ENCODE results near the gene SLC48A1.

The SLC48A1 gene

DNA sequence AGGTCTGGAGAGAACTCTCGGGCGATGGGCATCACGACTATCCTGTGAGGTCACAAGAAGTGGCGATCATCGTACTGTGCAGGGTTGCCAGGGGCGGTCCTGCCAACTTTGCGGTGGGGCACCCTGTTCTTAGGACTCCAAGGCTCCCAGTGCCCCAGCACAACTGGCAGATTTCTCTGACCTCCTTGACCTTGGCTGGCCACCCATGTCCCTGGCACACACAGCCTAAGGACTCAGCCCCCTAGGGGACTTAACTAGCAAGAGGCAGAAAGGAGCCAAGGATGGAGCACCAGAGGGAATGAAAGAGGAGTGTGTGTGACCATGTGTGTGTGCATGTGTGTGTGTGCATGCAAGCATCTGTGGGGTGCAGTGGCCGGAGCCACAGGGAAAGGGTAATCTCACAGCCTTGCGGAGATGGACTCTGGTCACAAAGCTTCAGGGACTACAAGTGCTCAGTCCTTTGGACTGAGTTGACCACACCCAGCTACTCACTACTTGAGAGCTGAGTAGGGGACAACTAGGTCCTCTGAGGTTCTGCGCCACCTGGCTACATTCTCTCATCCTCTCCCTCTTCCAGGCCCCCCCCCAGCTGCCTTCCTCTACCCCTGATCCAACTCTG lies 13.7 kb downstream of the SLC48A1 start:
- H3K27ac ChIP-seq (ENCODE audit: low read length) = peak overlapping the region; percentile 62
- peaks cover 69 to 80% of the 10 kb centered on the region in 2 donors for H3K36me3 ChIP-seq (ENCODE audit: control insufficient read depth in 2 of 2, insufficient read depth in 2 of 2, low read length in 2 of 2)
- peaks cover 14% of the 10 kb centered on the region for H3K4me1 ChIP-seq (ENCODE audit: control insufficient read depth, insufficient read depth, low read length)
- no peak overlapping the region for H3K4me3 ChIP-seq (ENCODE audit: low read length in 2 of 2)
- H3K9ac ChIP-seq (ENCODE audit: low read length in 2 of 2) = no peak overlapping the region
- H3K9me3 ChIP-seq (ENCODE audit: control insufficient read depth in 2 of 2, low read length in 2 of 2) = no peaks in the 10 kb centered on the region
- H3K27me3 ChIP-seq (ENCODE audit: control insufficient read depth in 1 of 2, insufficient read depth in 2 of 2, low read length in 2 of 2) = no peaks in the 10 kb centered on the region

DNA sequence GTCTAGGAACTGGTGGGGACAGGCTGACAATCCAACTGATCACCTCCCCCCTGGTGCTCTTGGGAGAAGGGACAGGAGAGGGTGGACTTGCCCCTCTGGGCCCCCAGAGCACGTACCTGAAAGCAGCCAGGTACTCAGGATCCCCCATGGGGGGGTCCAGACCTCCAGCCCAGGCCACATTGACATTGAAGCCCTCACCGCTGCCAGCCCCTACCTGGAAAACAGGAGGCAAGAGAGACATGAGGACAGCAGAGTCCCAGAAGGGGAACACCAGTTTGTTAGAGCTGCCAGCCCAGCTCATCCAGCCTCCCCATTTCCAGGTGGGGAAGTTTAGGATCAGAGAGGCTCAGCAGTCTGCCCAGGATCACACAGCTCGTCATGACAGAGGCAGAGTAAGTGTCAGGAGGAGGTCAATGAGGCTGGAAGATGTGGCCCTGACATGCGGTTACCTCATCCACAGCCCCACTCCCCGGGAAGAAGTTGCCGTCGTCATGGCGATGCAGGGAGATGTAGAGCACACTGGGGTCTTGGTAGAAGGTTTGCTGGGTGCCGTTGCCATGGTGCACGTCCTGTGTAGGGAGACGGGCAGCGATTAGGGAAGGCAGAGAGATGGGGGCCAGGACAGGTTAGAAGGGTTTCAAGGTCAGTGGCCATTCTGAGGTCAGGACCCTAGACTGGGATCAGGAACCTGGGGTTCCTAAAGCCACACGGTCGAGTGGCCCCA lies 14.7 kb downstream of the SLC48A1 start:
- Histone ChIP-seq H3K27me3 (ENCODE audit: control insufficient read depth in 1 of 2, insufficient read depth in 2 of 2, low read length in 2 of 2) (no peaks in the 10 kb centered on the region), H3K9ac (ENCODE audit: low read length in 2 of 2) (no peak overlapping the region), H3K27ac (ENCODE audit: low read length) (peak overlapping the region; percentile 31), H3K9me3 (ENCODE audit: control insufficient read depth in 2 of 2, low read length in 2 of 2) (no peaks in the 10 kb centered on the region), H3K4me3 (ENCODE audit: low read length in 2 of 2) (no peak overlapping the region), H3K36me3 (ENCODE audit: control insufficient read depth in 2 of 2, insufficient read depth in 2 of 2, low read length in 2 of 2) (peaks cover 74 to 84% of the 10 kb centered on the region in 2 donors), H3K4me1 (ENCODE audit: control insufficient read depth, insufficient read depth, low read length) (peaks cover 12% of the 10 kb centered on the region)

DNA sequence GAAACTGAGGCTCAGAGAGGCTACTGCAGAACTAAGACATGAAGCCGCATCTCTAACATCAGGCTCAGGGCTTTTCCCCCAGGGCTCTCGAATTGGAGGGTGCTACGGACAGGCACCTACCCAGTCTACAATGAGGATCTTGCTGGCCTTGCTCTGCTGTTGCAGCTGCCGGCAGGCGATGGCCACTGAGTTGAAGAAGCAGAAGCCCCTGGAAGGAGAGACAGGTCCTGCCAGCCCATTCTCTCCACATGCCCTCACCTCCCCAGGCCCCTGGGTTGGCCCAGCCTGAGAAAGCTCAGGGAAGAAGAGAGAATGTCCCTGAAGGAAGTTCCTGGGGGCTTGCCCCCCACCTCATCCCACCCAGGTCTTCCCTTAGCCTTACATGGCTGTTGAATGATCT lies 16.1 kb downstream of the SLC48A1 start:
- H3K36me3 ChIP-seq (ENCODE audit: control insufficient read depth in 2 of 2, insufficient read depth in 2 of 2, low read length in 2 of 2) = peaks cover 78 to 86% of the 10 kb centered on the region in 2 donors
- H3K27me3 ChIP-seq (ENCODE audit: control insufficient read depth in 1 of 2, insufficient read depth in 2 of 2, low read length in 2 of 2) = no peaks in the 10 kb centered on the region

DNA sequence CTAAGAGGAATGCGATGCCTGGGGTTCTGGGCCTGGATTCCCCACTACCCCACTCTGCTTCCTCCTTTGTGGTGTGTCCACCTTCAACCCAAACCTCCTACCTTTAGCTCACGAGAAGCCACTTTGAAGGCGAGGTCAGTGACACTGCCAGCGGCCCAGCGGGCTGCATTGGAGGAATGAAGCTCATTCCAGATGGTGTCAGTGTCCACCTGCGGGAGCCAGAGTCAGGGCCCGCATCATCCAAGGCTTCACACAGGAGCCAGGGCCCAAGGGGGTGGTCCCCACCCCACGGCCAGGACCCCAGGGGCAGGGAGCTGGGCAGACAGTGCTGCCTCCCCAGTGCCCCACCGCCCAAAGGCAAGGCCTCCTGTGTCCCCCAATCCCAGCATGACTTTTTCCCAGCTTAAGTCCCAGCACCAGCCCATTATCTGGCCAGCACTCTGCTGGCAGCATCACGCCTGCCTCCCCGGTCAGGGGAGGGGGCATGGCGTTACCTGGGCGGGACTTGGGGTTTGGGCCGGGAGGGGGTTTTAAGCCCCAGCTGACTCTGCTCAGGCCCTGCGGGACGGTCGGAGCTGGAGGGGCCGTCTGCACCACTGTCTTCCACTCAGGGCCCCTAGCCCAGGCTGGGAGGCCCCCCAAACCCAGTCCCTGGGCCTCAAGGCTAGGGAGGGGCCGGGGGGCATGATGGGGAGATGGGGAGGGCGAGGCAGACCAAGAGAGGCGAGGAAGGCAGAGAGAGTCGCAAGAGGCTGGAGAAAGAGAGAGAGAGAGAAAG lies 16.9 kb downstream of the SLC48A1 start:
- no peak overlapping the region for H3K27ac ChIP-seq (ENCODE audit: low read length)
- peaks cover 11% of the 10 kb centered on the region for H3K4me1 ChIP-seq (ENCODE audit: control insufficient read depth, insufficient read depth, low read length)
- no peaks in the 10 kb centered on the region for H3K9me3 ChIP-seq (ENCODE audit: control insufficient read depth in 2 of 2, low read length in 2 of 2)
- no peak overlapping the region for H3K9ac ChIP-seq (ENCODE audit: low read length in 2 of 2)
- H3K36me3 ChIP-seq (ENCODE audit: control insufficient read depth in 2 of 2, insufficient read depth in 2 of 2, low read length in 2 of 2) = peaks cover 80 to 86% of the 10 kb centered on the region in 2 donors
- H3K4me3 ChIP-seq (ENCODE audit: low read length in 2 of 2) = no peak overlapping the region
- H3K27me3 ChIP-seq (ENCODE audit: control insufficient read depth in 1 of 2, insufficient read depth in 2 of 2, low read length in 2 of 2) = no peaks in the 10 kb centered on the region

More for the DNA sequence above, 16.1 kb downstream of the SLC48A1 start:
- Histone ChIP-seq H3K4me3 (ENCODE audit: low read length in 2 of 2) (no peak overlapping the region), H3K4me1 (ENCODE audit: control insufficient read depth, insufficient read depth, low read length) (peaks cover 11% of the 10 kb centered on the region), H3K9ac (ENCODE audit: low read length in 2 of 2) (no peak overlapping the region), H3K27ac (ENCODE audit: low read length) (no peak overlapping the region), H3K9me3 (ENCODE audit: control insufficient read depth in 2 of 2, low read length in 2 of 2) (no peaks in the 10 kb centered on the region)

DNA sequence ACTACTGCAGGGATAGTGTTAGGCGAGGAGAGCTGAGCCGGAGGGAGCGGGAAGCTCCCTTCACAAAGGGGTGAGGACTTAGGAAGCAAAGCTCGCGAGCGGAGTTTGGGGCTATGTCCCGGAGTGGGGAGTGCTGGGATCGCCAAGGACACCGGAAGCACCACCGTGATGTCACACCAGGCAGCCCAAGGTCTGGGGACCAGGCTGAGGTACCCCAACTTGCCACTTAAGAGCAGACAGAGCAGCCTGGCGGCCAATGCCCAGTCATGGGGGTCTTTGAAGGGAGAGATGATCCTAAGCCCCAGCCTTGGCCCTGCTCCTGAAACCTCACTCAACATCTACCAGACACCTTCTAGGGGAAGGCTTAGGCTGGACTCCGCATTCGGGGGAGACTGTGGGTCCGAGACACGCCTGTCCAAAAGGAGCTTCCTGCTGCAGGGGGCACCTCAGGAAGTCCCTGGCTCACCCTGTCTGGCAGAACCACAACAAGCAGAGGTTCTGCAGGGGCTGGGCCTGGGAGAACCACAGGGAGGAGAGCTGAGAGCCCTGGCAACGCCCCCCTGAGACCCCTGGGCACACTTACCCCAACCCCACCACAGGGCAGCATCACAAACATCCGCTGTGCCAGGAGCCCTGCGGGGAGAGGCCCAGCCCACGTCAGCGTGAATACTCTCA lies 17.8 kb downstream of the SLC48A1 start:
- Histone ChIP-seq H3K9me3 (ENCODE audit: control insufficient read depth in 2 of 2, low read length in 2 of 2) (no peaks in the 10 kb centered on the region), H3K36me3 (ENCODE audit: control insufficient read depth in 2 of 2, insufficient read depth in 2 of 2, low read length in 2 of 2) (peaks cover 77 to 80% of the 10 kb centered on the region in 2 donors), H3K4me1 (ENCODE audit: control insufficient read depth, insufficient read depth, low read length) (peaks cover 11% of the 10 kb centered on the region), H3K9ac (ENCODE audit: low read length in 2 of 2) (no peak overlapping the region), H3K4me3 (ENCODE audit: low read length in 2 of 2) (no peak overlapping the region), H3K27me3 (ENCODE audit: control insufficient read depth in 1 of 2, insufficient read depth in 2 of 2, low read length in 2 of 2) (no peaks in the 10 kb centered on the region), H3K27ac (ENCODE audit: low read length) (no peak overlapping the region)

DNA sequence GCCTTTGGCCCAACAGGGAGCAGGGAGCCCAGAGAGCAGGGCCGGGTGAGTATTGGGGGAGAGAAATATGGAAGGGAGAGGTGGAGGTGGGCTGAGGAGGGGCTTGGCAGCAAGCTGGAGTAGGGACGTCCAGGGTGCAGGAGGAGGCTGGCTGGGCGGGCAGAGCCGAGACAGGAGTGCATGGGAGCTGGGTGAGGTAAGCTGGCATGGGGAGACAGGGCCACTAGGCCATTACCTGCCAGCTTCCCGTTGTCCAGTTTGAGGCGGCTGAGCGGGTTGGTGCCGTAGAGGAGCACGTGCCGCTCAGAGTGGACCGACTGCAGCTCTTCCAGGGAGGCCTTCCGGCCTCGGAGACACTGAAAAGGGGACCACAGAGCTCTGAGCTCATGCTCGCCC lies 18.3 kb downstream of the SLC48A1 start:
- Histone ChIP-seq H3K4me3 (ENCODE audit: low read length in 2 of 2) (no peak overlapping the region), H3K4me1 (ENCODE audit: control insufficient read depth, insufficient read depth, low read length) (peaks cover 9% of the 10 kb centered on the region), H3K36me3 (ENCODE audit: control insufficient read depth in 2 of 2, insufficient read depth in 2 of 2, low read length in 2 of 2) (peaks cover 76 to 77% of the 10 kb centered on the region in 2 donors), H3K27me3 (ENCODE audit: control insufficient read depth in 1 of 2, insufficient read depth in 2 of 2, low read length in 2 of 2) (no peaks in the 10 kb centered on the region), H3K9me3 (ENCODE audit: control insufficient read depth in 2 of 2, low read length in 2 of 2) (no peaks in the 10 kb centered on the region), H3K9ac (ENCODE audit: low read length in 2 of 2) (no peak overlapping the region), H3K27ac (ENCODE audit: low read length) (no peak overlapping the region)

DNA sequence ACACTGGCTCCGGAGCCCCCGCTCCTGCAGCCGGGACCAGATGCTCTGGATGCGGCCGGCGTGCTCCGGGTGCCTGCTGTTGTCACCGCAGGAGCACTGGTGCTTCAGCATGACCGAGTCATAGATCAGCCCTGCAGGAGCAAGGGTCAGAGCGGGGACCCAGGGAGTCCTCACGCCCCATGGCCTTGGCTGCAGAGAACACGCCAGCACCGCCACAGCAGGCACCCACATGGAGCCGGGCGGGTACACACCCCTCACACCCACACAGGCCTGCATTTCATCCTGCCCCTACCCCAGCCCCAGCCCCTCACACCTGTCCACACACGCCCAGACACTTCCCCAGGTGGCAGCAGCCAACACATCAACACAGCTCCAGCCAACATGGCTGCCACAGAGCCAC lies 18.8 kb downstream of the SLC48A1 start:
- no peak overlapping the region for H3K4me3 ChIP-seq (ENCODE audit: low read length in 2 of 2)
- no peaks in the 10 kb centered on the region for H3K27me3 ChIP-seq (ENCODE audit: control insufficient read depth in 1 of 2, insufficient read depth in 2 of 2, low read length in 2 of 2)
- no peak overlapping the region for H3K9ac ChIP-seq (ENCODE audit: low read length in 2 of 2)
- peak overlapping the region; percentile 6 for H3K27ac ChIP-seq (ENCODE audit: low read length)
- no peaks in the 10 kb centered on the region for H3K9me3 ChIP-seq (ENCODE audit: control insufficient read depth in 2 of 2, low read length in 2 of 2)
- peaks cover 4% of the 10 kb centered on the region for H3K4me1 ChIP-seq (ENCODE audit: control insufficient read depth, insufficient read depth, low read length)
- H3K36me3 ChIP-seq (ENCODE audit: control insufficient read depth in 2 of 2, insufficient read depth in 2 of 2, low read length in 2 of 2) = peaks cover 74 to 75% of the 10 kb centered on the region in 2 donors

DNA sequence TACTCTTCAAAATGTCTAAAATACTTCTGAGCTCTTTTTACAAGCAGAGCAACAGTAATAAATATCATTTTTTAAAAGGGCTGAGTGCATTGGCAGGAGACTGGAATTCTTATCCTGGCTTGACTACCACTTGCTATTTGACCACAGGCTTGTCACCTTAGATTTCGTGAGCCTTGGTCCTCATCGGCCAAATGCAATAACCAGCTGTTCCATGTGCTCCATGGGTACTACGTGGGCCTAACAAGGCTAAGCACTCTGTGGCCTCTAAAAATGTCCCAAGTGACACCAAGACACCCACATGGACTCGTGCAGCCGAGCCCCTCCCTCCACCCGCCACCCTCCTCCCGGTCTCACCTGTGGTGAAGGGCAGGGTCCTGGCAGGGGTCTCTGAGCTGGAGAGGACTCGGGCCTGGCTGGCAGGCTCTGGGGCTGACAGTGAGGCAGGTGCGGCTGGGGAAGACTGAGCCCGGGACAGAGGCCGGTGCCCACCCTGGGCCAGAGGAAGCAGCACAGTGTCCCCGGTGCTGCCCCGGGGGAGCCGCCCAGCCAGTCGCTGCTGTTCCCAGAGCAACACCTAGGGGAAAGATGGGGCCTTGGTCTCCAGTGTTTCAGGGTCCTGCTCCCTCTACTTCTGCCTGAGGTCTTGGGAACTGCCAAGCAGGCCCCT lies 20.1 kb downstream of the SLC48A1 start:
- no peaks in the 10 kb centered on the region for H3K27me3 ChIP-seq (ENCODE audit: control insufficient read depth in 1 of 2, insufficient read depth in 2 of 2, low read length in 2 of 2)
- peaks cover 62 to 63% of the 10 kb centered on the region in 2 donors for H3K36me3 ChIP-seq (ENCODE audit: control insufficient read depth in 2 of 2, insufficient read depth in 2 of 2, low read length in 2 of 2)
- peaks cover 3% of the 10 kb centered on the region for H3K4me1 ChIP-seq (ENCODE audit: control insufficient read depth, insufficient read depth, low read length)
- H3K9me3 ChIP-seq (ENCODE audit: control insufficient read depth in 2 of 2, low read length in 2 of 2) = no peaks in the 10 kb centered on the region
- H3K4me3 ChIP-seq (ENCODE audit: low read length in 2 of 2) = no peak overlapping the region
- H3K27ac ChIP-seq (ENCODE audit: low read length) = no peak overlapping the region
- H3K9ac ChIP-seq (ENCODE audit: low read length in 2 of 2) = no peak overlapping the region

DNA sequence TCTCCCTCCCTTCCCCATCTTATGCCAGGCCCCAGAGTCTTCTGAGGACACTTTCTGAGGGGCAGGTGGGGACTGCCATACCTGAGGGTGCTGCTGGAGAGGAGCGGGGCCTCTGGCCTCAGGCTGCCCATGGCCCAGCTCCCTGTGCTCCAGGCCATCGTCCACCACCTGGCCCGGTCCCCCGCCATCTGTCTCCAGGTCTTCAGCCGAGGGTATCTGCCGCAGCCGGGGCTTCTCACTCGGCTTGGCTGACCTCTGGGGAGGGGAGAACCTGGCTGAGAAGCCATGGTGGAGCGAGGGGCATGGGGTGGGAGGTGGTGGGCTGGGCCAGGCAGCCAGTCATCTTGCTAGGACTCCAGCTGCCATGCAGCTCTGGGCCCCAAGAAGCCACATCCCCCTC lies 21.6 kb downstream of the SLC48A1 start:
- H3K9ac ChIP-seq (ENCODE audit: low read length in 2 of 2) = no peak overlapping the region
- no peaks in the 10 kb centered on the region for H3K9me3 ChIP-seq (ENCODE audit: control insufficient read depth in 2 of 2, low read length in 2 of 2)
- H3K36me3 ChIP-seq (ENCODE audit: control insufficient read depth in 2 of 2, insufficient read depth in 2 of 2, low read length in 2 of 2) = peaks cover 49% of the 10 kb centered on the region in 2 donors
- peak overlapping the region; percentile 18 for H3K27ac ChIP-seq (ENCODE audit: low read length)
- no peaks in the 10 kb centered on the region for H3K27me3 ChIP-seq (ENCODE audit: control insufficient read depth in 1 of 2, insufficient read depth in 2 of 2, low read length in 2 of 2)
- no peak overlapping the region for H3K4me3 ChIP-seq (ENCODE audit: low read length in 2 of 2)
- H3K4me1 ChIP-seq (ENCODE audit: control insufficient read depth, insufficient read depth, low read length) = peaks cover 16% of the 10 kb centered on the region
